RWPE1 (cell line): ENCODE results near the gene SPRED3.
"Not testable (repeated sequence)": the region's sequence is repeated elsewhere in the genome, so short reads cannot be mapped to it uniquely, and the experiment has no call there.

ENCODE experiments used
- CTCF ChIA-PET: fragments of 350-600 bp; sonication (Branson Sonifier 250); formaldehyde crosslinking; extraction: SDS; loops from one replicate; lab custom pipeline; 2021; lab: Yijun Ruan, JAX
- POLR2A ChIA-PET: fragments of 400-600 bp; formaldehyde crosslinking; extraction: SDS; loops from one replicate; lab custom pipeline; 2020; ENCODE audit warnings: antibody characterized with exemption; ENCODE audit not compliant: low non-redundant PET; lab: Yijun Ruan, JAX
- DNase-seq: peaks from one replicate; pipeline ENCODE4 v3.0.0; 2012; ENCODE audit warnings: low spot score
- H3K27ac ChIP-seq: fragments of 450-650 bp; 2 replicates; pipeline ENCODE4 v1.5.1; 2017
- TF ChIP-seq, protein P1 (sequence below): fragments of 450-650 bp; conservative IDR thresholded peaks from 2 replicates; pipeline ENCODE4 v1.5.1; 2017; ENCODE audit warnings: low read depth, mild to moderate bottlenecking

The SPRED3 gene

GRCh38 chr19:38361633-38362075 lies 26.8 kb upstream of the SPRED3 start:
- peak; percentile 88 for DNase-seq
- CTCF ChIA-PET: interaction anchor here (0.9 to 1.1 kb wide), 3 partner anchors 19 to 127 kb away, joined by 4 to 5 read pairs (median 4); partner anchors contain the start of gene FAM98C
- H3K27ac ChIP-seq: peak overlapping the region; percentile 84
- POLR2A ChIA-PET: no interaction called here
- TF ChIP-seq, protein P1, sequence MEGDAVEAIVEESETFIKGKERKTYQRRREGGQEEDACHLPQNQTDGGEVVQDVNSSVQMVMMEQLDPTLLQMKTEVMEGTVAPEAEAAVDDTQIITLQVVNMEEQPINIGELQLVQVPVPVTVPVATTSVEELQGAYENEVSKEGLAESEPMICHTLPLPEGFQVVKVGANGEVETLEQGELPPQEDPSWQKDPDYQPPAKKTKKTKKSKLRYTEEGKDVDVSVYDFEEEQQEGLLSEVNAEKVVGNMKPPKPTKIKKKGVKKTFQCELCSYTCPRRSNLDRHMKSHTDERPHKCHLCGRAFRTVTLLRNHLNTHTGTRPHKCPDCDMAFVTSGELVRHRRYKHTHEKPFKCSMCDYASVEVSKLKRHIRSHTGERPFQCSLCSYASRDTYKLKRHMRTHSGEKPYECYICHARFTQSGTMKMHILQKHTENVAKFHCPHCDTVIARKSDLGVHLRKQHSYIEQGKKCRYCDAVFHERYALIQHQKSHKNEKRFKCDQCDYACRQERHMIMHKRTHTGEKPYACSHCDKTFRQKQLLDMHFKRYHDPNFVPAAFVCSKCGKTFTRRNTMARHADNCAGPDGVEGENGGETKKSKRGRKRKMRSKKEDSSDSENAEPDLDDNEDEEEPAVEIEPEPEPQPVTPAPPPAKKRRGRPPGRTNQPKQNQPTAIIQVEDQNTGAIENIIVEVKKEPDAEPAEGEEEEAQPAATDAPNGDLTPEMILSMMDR: no peak

GRCh38 chr19:38362076-38362945 lies 26.2 kb upstream of the SPRED3 start:
- TF ChIP-seq, protein P1: no peak
- peak; percentile 77 for DNase-seq
- ChIA-PET POLR2A (no interaction called here), CTCF (interaction anchor here (0.8 to 1.1 kb wide), 3 partner anchors 26 to 128 kb away, joined by 3 to 5 read pairs (median 4); partner anchors contain the start of genes CATSPERG and FAM98C)
- peak overlapping the region; percentile 84 for H3K27ac ChIP-seq

DNA sequence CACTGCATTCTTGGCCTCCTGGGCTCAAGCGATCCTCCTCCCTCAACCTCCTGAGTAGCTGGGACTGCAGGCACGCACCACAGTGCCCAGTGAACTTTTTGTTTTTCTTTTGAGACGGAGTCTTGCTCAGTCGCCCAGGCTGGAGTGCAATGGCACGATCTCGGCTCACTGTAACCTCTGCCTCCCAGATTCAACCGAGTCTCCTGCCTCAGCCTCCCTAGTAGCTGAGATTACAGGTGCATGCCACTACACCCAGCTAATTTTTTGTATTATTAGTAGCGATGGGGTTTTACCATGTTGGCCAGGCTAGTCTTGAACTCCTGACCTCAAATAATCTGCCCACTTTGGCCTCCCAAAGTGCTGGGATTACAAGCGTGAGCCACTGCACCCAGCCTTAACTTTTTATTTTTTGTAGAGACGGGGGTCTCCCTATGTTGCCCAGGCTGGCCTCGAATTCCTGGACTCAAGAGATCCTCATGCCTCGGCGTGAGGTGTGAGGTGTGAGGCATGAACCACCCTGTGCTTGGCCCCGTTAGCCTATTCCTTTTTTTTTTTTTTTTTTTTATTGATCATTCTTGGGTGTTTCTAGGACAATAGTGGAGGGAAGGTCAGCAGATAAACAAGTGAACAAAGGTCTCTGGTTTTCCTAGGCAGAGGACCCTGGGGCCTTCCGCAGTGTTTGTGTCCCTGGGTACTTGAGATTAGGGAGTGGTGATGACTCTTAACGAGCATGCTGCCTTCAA lies 25.4 kb upstream of the SPRED3 start:
- H3K27ac ChIP-seq: peak overlapping the region; percentile 84
- POLR2A ChIA-PET, DNase-seq: not testable (repeated sequence)
- CTCF ChIA-PET: interaction anchor here (0.8 kb wide), 1 partner anchor 27 kb away, joined by 3 read pairs; the partner anchor contains the start of gene CATSPERG

- no peak overlapping the region for H3K27ac ChIP-seq
- ChIA-PET CTCF (interaction anchor here (0.7 kb wide), 1 partner anchor 224 kb away, joined by 3 read pairs; no protein-coding TSS in a partner anchor), POLR2A (no interaction called here)
- DNase-seq: no peak
- TF ChIP-seq, protein P1: no peak
Observed at GRCh38 chr19:38367041-38367440, 21.5 kb upstream of the SPRED3 start.

DNA sequence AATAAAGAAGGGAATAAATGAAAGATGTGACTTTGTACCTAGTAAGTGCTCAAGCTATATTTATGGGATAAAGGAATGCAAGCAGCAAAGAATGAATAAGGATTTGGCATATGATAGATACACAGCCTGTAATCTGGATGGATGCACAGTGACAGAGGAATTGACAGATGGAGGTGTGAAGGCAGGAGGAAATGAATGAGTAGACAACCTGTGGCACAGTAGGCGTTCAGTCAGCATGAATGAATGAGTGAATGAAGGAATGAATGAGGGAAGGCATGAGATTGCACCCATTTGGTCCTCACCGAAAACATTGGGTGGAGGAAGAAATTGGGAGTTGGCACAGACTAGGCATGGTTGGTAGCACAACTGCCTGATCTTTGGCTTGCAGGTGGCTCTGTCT lies 18.9 kb upstream of the SPRED3 start:
- no peak overlapping the region for H3K27ac ChIP-seq
- no peak for DNase-seq
- CTCF ChIA-PET: interaction anchor here (0.6 kb wide), 1 partner anchor 886 kb away, joined by 3 read pairs; no protein-coding TSS in a partner anchor
- POLR2A ChIA-PET: no interaction called here
- TF ChIP-seq, protein P1: no peak

DNA sequence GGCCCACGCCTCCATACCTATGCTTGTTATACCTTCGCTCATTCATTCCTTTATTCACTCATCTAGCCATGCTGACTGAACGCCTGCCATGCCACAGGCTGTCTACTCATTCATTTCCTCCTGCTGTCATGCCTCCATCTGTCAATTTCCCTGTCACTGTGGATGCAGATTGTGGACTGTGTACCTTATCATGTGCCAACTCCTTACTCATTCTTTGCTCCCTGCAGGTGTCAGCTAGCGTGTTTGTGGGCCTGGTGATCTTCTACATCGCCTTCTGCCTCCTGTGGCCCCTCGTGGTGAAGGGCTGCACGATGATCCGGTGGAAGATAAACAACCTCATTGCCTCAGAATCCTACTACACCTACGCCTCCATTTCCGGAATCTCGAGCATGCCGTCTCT lies 18.2 kb upstream of the SPRED3 start:
- POLR2A ChIA-PET: no interaction called here
- CTCF ChIA-PET: no interaction called here
- TF ChIP-seq, protein P1: no peak

More for the DNA sequence above, 18.2 kb upstream of the SPRED3 start:
- no peak for DNase-seq
- no peak overlapping the region for H3K27ac ChIP-seq
